CD4-positive, alpha-beta T cell (primary cell): ENCODE results near the gene MIDN. TPM values are rescaled to one million over a fixed set of nuclear protein-coding genes. Genes with fewer than 3 reads are reported as not detected.

Source experiments
- ATAC-seq: fragments of 200-7000 bp; cut with Tn5 transposase; one replicate; pipeline ENCODE4 v1.10.0; 2022; ENCODE audit warnings: mild to moderate bottlenecking; ENCODE audit not compliant: poor library complexity
- CTCF ChIA-PET: fragments of 350-600 bp; sonication (Branson Sonifier 250); formaldehyde crosslinking; loops from one replicate; lab custom pipeline; 2021; ENCODE audit warnings: antibody characterized with exemption, inconsistent platforms; lab: Charles Lee
- POLR2A ChIA-PET: fragments of 350-600 bp; sonication (Branson Sonifier 250); formaldehyde crosslinking; loops from one replicate; lab custom pipeline; 2021; ENCODE audit warnings: antibody characterized with exemption, inconsistent platforms; lab: Charles Lee
- DNase-seq, 14 experiments: peaks; one replicate each; pipeline ENCODE4 v3.0.0-alpha.2; 2013 to 2020; ENCODE audit warnings: mixed read lengths in 2 of 14
- H3K27ac ChIP-seq, 2 donors: one replicate each; pipeline versions ENCODE4 v1.5.1 to v1.7.0; 2013; ENCODE audit warnings: low read length in 2 of 2, low read depth in 1 of 2, mild to moderate bottlenecking in 1 of 2
- H3K27me3 ChIP-seq, 2 experiments: 1 replicate in 1 of 2; 2 replicates in 1 of 2; pipeline versions ENCODE4 v1.6.1 to v1.7.0; 2013; ENCODE audit warnings: low read length in 2 of 2, control low read depth in 1 of 2, mild to moderate bottlenecking in 1 of 2, moderate library complexity in 1 of 2; ENCODE audit not compliant: insufficient read depth in 2 of 2, control insufficient read depth in 1 of 2
- H3K36me3 ChIP-seq: one replicate; pipeline ENCODE4 v1.6.1; 2013; ENCODE audit warnings: low read length, control low read depth; ENCODE audit not compliant: insufficient read depth
- H3K4me1 ChIP-seq: one replicate; pipeline ENCODE4 v1.6.1; 2013; ENCODE audit warnings: low read length, control low read depth; ENCODE audit not compliant: insufficient read depth
- H3K4me3 ChIP-seq: one replicate; pipeline ENCODE4 v1.5.1; 2013; ENCODE audit warnings: mild to moderate bottlenecking, low read length, moderate library complexity
- H3K9me3 ChIP-seq, 2 experiments: 1 replicate in 1 of 2; 2 replicates in 1 of 2; pipeline versions ENCODE4 v1.6.1 to v1.7.0; 2013; ENCODE audit warnings: low read length in 2 of 2, mild to moderate bottlenecking in 2 of 2, control low read depth in 1 of 2, moderate library complexity in 1 of 2; ENCODE audit not compliant: control insufficient read depth in 1 of 2, insufficient read depth in 1 of 2
- H3K27ac Mint-ChIP-seq: one replicate; pipeline ENCODE4 v1.8.0; 2020; ENCODE audit warnings: mixed read lengths
- H3K27me3 Mint-ChIP-seq: one replicate; pipeline ENCODE4 v1.8.0; 2021; ENCODE audit warnings: mixed read lengths
- H3K36me3 Mint-ChIP-seq: one replicate; pipeline ENCODE4 v1.8.0; 2021; ENCODE audit warnings: low read depth, mixed read lengths
- H3K4me1 Mint-ChIP-seq: one replicate; pipeline ENCODE4 v1.8.0; 2021; ENCODE audit warnings: low read depth, mixed read lengths
- H3K4me3 Mint-ChIP-seq: one replicate; pipeline ENCODE4 v1.8.0; 2020; ENCODE audit warnings: mild to moderate bottlenecking, mixed read lengths
- H3K9me3 Mint-ChIP-seq: one replicate; pipeline ENCODE4 v1.8.0; 2020; ENCODE audit warnings: mixed read lengths
- intact Hi-C, 2 experiments: fragments of 100-400 bp; cut with DNase I in 1 of 2; cut with micrococcal nuclease in 1 of 2; formaldehyde crosslinking; loops; one replicate each; pipeline versions ENCODE4 v1.15.1 to v1.9.0; 2023 to 2025; cut with DNase I, micrococcal nuclease
- total RNA-seq, 174 experiments: library from RNA in 2 of 174; stranded (reverse) in 2 of 174; gene quantifications; one replicate each; pipeline ENCODE4 v1.2.3 and lab custom pipeline; 2021 to 2026
- TF ChIP-seq, protein P1 (sequence below): fragments of 200-600 bp; IDR thresholded peaks from one replicate; pipeline ENCODE4 v1.8.0; 2022; ENCODE audit warnings: antibody characterized with exemption, mild to moderate bottlenecking

The MIDN gene
- total RNA-seq, 2 experiments from 2014 or later: 214 to 228 TPM

- intact Hi-C loops: no loop called here
- no peak for DNase-seq
- H3K27me3 ChIP-seq: no peaks in the 10 kb centered on the region
- Mint-ChIP-seq H3K9me3 (no peaks in the 10 kb centered on the region), H3K4me1 (no peaks in the 10 kb centered on the region), H3K27ac (no peak overlapping the region), H3K4me3 (no peak overlapping the region), H3K27me3 (no peaks in the 10 kb centered on the region), H3K36me3 (peaks cover 7% of the 10 kb centered on the region)
- H3K4me3 ChIP-seq: no peak overlapping the region
- CTCF ChIA-PET: no interaction called here
- TF ChIP-seq, protein P1, sequence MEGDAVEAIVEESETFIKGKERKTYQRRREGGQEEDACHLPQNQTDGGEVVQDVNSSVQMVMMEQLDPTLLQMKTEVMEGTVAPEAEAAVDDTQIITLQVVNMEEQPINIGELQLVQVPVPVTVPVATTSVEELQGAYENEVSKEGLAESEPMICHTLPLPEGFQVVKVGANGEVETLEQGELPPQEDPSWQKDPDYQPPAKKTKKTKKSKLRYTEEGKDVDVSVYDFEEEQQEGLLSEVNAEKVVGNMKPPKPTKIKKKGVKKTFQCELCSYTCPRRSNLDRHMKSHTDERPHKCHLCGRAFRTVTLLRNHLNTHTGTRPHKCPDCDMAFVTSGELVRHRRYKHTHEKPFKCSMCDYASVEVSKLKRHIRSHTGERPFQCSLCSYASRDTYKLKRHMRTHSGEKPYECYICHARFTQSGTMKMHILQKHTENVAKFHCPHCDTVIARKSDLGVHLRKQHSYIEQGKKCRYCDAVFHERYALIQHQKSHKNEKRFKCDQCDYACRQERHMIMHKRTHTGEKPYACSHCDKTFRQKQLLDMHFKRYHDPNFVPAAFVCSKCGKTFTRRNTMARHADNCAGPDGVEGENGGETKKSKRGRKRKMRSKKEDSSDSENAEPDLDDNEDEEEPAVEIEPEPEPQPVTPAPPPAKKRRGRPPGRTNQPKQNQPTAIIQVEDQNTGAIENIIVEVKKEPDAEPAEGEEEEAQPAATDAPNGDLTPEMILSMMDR: no peak
- H3K4me1 ChIP-seq: no peaks in the 10 kb centered on the region
- peaks cover 46% of the 10 kb centered on the region for H3K36me3 ChIP-seq
- H3K27ac ChIP-seq: no peak overlapping the region
- peaks cover 0 to 3% of the 10 kb centered on the region in 2 experiments for H3K9me3 ChIP-seq
- POLR2A ChIA-PET: no interaction called here
- no peak for ATAC-seq
Observed at GRCh38 chr19:1221904-1222255, 26.5 kb upstream of the MIDN start.

GRCh38 chr19:1222394-1222793, 26.0 kb upstream of the MIDN start:
- no peaks in the 10 kb centered on the region for H3K27me3 ChIP-seq
- no peaks in the 10 kb centered on the region for H3K4me1 ChIP-seq
- ChIA-PET POLR2A (no interaction called here), CTCF (no interaction called here)
- intact Hi-C loops: no loop called here
- Mint-ChIP-seq H3K27ac (no peak overlapping the region), H3K9me3 (no peaks in the 10 kb centered on the region), H3K36me3 (peaks cover 10% of the 10 kb centered on the region), H3K27me3 (no peaks in the 10 kb centered on the region), H3K4me3 (no peak overlapping the region), H3K4me1 (no peaks in the 10 kb centered on the region)
- TF ChIP-seq, protein P1: no peak
- ATAC-seq (no peak), DNase-seq (no peak)
- peaks cover 48% of the 10 kb centered on the region for H3K36me3 ChIP-seq
- no peak overlapping the region for H3K4me3 ChIP-seq
- H3K27ac ChIP-seq: no peak overlapping the region
- peaks cover 0 to 5% of the 10 kb centered on the region in 2 experiments for H3K9me3 ChIP-seq

DNA sequence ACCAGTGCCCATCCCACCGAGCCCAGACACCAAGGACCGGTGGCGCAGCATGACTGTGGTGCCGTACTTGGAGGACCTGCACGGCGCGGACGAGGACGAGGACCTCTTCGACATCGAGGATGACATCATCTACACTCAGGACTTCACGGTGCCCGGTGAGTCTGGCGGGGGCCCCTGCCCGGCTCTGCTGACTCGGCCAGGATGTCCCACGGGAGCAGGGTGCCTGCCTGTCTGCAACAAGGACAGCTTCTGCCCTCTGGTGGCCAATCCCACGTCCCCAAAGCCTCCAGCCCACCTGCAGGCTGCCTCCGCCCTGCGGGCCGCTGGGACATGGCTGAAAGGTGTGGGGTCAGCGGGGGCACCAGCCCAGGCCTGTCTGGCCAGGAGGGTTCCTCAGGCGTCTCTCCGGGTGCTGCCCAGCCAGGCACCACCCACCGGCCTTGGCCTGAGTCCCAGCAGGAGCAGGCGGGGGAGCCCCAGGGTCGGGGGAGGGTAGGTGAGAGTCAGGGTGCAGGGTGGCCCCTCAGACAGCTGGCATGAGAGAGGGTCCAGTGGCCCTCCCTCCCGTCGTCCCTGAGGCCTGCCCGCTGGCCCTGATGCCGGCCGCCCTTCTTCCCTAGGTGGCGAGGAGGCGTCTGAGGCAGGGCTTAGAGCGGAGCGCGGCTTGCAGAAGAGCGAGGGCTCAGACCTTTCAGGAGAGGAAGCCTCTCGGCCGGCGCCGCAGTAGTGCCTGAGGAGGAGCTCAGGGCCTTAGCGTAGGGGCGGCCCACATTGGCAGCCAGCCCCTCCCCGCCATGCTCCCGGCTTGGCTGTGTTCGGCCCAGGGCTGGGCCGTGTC, 25.1 kb upstream of the MIDN start:
- ATAC-seq (peak; percentile 37), DNase-seq (peak in 3 of 14 experiments; percentile 43 to 64 (median 57))
- Histone ChIP-seq H3K36me3 (peaks cover 49% of the 10 kb centered on the region), H3K4me1 (no peaks in the 10 kb centered on the region), H3K4me3 (no peak overlapping the region), H3K27me3 (no peaks in the 10 kb centered on the region), H3K9me3 (peaks cover 0 to 5% of the 10 kb centered on the region in 2 experiments), H3K27ac (no peak overlapping the region)
- H3K36me3 Mint-ChIP-seq: peaks cover 7% of the 10 kb centered on the region
- ChIA-PET POLR2A (no interaction called here), CTCF (no interaction called here)
- H3K27ac Mint-ChIP-seq: no peak overlapping the region
- H3K9me3 Mint-ChIP-seq: no peaks in the 10 kb centered on the region
- no peaks in the 10 kb centered on the region for H3K4me1 Mint-ChIP-seq
- no peaks in the 10 kb centered on the region for H3K27me3 Mint-ChIP-seq
- no peak overlapping the region for H3K4me3 Mint-ChIP-seq
- intact Hi-C loops: no loop called here
- TF ChIP-seq, protein P1: no peak
